GM12874 (cell line): Measurements from ENCODE around the gene TRAF4.

Experiments
- CTCF ChIP-seq: IDR thresholded peaks from 2 replicates; pipeline ENCODE4 v1.5.1; 2011; ENCODE audit warnings: low read depth, mild to moderate bottlenecking, control low read depth, low read length, moderate library complexity; ENCODE audit not compliant: insufficient read depth

TRAF4 gene

DNA sequence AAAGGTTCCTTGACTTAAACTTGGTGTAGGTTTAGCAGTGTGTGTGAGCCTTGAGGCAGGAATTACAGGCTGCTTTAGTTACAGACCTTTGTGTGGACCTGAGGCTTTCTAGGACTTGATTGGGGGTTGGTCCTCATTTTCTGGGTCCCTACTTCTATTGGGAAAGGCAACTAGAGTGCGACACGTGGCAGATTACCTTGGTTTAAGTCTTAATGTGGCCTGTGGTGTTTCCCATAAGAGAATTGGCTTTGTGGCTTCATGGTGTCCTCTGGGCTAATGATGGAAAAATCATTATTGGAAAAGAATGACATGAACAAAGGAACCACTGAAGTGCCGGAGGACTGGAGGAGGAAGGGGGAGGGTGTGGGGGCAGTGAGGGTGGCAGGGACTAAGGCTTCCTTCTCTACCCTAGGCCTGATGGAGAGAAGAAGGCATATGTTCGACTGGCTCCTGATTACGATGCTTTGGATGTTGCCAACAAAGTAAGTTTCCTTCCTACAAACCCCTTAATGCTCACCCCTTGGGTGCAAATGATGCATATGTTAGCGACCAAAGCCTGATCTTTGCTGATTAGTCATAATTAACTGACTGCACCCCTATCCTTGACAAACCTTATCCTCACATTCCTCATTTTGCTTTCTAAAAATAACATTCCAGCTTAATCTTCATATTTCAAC is 20.5 kb upstream of the TRAF4 start:
- TF ChIP-seq CTCF, result no peak

DNA sequence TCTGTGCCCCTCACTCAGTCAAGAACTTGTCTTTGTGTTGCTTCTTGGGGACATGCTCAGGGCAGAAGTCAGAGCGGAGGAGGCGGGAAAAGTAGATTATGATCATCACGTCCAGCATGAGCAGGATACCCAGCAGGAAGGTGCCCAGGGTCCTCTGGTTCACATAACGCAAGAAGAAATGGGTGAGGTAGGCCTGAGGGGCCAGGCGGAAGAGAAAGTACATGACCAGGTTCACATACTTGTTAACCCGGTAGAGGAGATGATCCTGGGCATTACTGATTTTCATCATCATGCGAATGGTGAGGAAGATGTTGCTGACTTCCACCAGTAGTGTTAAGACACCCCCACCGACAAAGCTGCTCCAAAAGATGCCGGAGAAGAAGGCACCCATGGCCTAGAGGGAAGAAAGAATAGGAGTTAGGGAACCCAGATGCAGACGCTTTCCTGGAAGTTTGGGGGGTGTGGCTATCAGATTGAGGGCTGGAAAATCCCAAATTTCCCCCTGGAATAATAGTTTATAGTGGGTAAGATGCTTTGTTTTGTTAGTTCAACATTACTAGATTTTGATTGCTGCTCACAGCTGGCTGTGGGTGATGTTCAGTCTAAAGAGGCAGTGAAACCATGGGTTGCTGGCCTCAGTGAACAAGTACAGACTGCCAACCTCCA is 19.2 kb upstream of the TRAF4 start:
- TF ChIP-seq CTCF, result no peak

GRCh38 chr17:28725166-28725659 is 18.6 kb upstream of the TRAF4 start:
- peak; percentile 7; the same call in 1 of the 2 replicates for TF ChIP-seq CTCF

DNA sequence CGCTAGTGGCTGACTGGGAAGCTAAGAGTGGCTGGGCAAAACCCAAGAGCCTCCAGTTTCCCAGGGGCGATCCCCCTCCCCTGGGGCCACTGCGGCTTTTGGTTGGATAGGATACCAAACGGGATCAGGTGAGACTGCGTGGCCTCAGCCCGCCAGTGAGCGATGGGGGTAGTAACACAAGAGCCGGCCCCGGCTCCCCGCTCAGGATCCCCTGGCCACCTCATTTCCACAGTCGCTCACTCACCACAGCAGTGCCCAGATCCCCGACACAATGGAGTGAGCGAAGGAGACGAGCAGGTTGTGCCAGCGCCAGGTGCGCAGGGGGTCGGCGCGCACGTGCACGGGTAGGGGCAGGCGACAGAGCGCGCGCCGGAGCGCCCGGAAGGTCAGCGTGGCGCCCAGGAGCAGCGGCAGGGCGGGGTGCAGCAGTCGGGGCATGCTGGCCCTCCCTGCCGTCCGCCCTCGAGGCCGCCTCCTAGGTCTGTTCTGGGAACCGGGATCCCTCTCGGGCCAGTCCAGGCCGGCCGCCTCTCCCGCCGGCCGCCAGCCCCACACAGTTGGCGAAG is 18.1 kb upstream of the TRAF4 start:
- no peak for TF ChIP-seq CTCF

GRCh38 chr17:28726226-28726626 is 17.6 kb upstream of the TRAF4 start, which contains the start of gene TLCD1:
TSS of gene TLCD1 (minus strand) at chr17:28726233. CDS start at chr17:28726097, 136 bp downstream.
- TF ChIP-seq CTCF, result no peak

DNA sequence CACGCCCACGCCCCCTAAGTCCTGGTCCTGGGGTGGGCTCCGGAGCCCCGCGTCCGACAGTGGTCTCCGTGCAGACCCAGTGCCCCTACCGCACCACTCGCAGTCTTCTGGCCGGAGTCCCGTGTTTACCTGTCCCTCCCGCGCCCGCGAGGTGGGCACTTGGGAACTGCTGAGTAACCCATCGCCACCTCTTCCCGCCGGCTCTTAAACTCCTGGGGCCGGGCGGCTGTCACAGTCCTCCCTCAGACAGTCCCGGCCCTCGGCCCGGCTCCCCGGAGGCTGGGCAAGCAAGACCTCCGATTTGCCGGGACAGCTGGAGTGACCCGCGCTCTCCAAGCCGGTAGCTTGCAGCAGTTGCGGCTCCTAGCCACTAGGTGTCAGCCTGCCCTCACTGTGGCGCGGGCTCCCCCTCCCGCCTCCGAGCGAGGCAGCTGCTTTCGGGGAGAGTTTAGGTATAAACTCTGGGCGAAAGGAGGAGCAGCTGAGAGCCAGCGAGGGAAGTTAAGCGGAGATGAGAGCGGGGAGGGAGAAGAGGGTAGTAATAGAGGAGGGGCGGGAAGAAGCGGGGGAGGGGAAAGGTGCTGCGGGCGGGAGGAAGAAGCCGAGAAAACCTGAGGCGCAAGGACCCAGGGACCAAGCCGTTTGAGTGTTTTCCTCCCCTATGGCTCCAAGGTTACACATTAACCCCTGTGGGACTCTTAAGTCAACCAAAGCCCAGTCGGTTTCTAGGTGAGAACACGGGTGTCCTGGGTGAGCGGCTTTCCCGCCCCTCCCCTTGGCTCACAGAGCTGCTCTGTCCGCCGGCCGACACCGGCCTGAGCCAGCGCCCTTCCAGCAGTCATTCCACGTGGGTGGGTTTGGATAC is 17.0 kb upstream of the TRAF4 start:
- TF ChIP-seq CTCF, result peak; percentile 99
